Measurements from ENCODE around the gene LRRC8C.

- no peak for TF ChIP-seq CTCF (conservative IDR thresholded peaks at IDR 0.05 in 1 of 2, IDR thresholded peaks at IDR 0.05 in 1 of 2; ENCODE audit: extremely low read depth in 1 of 2, insufficient read depth in 1 of 2, low read depth in 1 of 2, low read length in 2 of 2)
- no peak for TF ChIP-seq EZH2 (IDR thresholded peaks at IDR 0.05; ENCODE audit: borderline replicate concordance, low read length)
Measured at GRCh38 chr1:89610457-89611011, 22.4 kb upstream of the LRRC8C start.
